ENCODE measurements around the gene CBX8. TPM values are rescaled to one million over a fixed set of nuclear protein-coding genes. Genes with fewer than 3 reads are reported as not detected.

The CBX8 gene
- 9.6 and 12.8 TPM in 2 replicates for total RNA-seq (2014; rRNA removed; shearing (Covaris generic))

GRCh38 chr17:79796763-79797491, at the start of gene CBX8:
CBX8 (minus strand) TSS chr17:79797077; CDS start chr17:79796998, 79 bp downstream.

GRCh38 chr17:79839356-79840268, 42.7 kb upstream of the CBX8 start, which contains the start of gene CBX4:
CBX4 (minus strand) TSS chr17:79839440; CDS start chr17:79839251, 189 bp downstream.

GRCh38 chr17:79777894-79778503, 18.9 kb downstream of the CBX8 start, which contains the start of gene CBX2:
CBX2 (plus strand) TSS chr17:79778148; CDS start chr17:79778236, 88 bp downstream.

Other genes with a start within 250 kb of the CBX8 start
- not detected in 2 replicates for gene RBFOX3, start 186.0 kb downstream of the CBX8 start, total RNA-seq (2014; rRNA removed; shearing (Covaris generic))
- gene ENPP7, start 66.1 kb downstream of the CBX8 start, total RNA-seq (2014; rRNA removed; shearing (Covaris generic)) = not detected in 2 replicates
- gene CBX2, start 18.9 kb downstream of the CBX8 start, total RNA-seq (2014; rRNA removed; shearing (Covaris generic)) = 11.4 and 13.8 TPM in 2 replicates
- 75.9 and 80.2 TPM in 2 replicates for gene CBX4, start 42.4 kb upstream of the CBX8 start, total RNA-seq (2014; rRNA removed; shearing (Covaris generic))
- gene TBC1D16, start 238.8 kb upstream of the CBX8 start, total RNA-seq (2014; rRNA removed; shearing (Covaris generic)) = 18.7 and 19.2 TPM in 2 replicates
- 6.7 and 8.1 TPM in 2 replicates for gene CCDC40, start 239.6 kb upstream of the CBX8 start, total RNA-seq (2014; rRNA removed; shearing (Covaris generic))

All from A375 (cell line).